HCT116 (cell line): ENCODE results near the gene STX5.

Experiments
- CTCF ChIP-seq, 3 experiments: fragments of 200-600 bp in 1 of 3; sonication (generic) in 1 of 3; IDR thresholded peaks in 2 of 3; conservative IDR thresholded peaks in 1 of 3; 2 replicates each; pipeline ENCODE4 v1.5.1; 2012 to 2017; ENCODE audit warnings: low read depth in 2 of 3, low read length in 2 of 3, antibody characterized with exemption in 1 of 3, borderline replicate concordance in 1 of 3, control low read depth in 1 of 3, mild to moderate bottlenecking in 1 of 3, mixed read lengths in 1 of 3, mixed run types in 1 of 3, moderate library complexity in 1 of 3; ENCODE audit not compliant: insufficient read depth in 1 of 3
- POLR2AphosphoS5 ChIP-seq: IDR thresholded peaks from 2 replicates; pipeline ENCODE4 v1.6.1; 2011; ENCODE audit warnings: mild to moderate bottlenecking, low read depth, low read length, moderate library complexity
- REST ChIP-seq: IDR thresholded peaks from 2 replicates; pipeline ENCODE4 v1.6.1; 2012; ENCODE audit warnings: low read depth
- ZFX ChIP-seq: fragments of 450-650 bp; IDR thresholded peaks from 2 replicates; pipeline ENCODE4 v1.6.1; 2017

GRCh38 chr11:62875698-62876478 is 44.0 kb upstream of the STX5 start:
- TF ChIP-seq CTCF (IDR thresholded peaks at IDR 0.05 in 2 of 3, conservative IDR thresholded peaks at IDR 0.05 in 1 of 3; ENCODE audit: borderline replicate concordance in 1 of 3, insufficient read depth in 1 of 3, low read depth in 2 of 3, low read length in 2 of 3) = no peak
- no peak for TF ChIP-seq ZFX
- TF ChIP-seq REST = no peak
- no peak for TF ChIP-seq POLR2AphosphoS5
